HG02884 (cell line): ENCODE data around the gene WDR76.
"Not testable (repeated sequence)": the region's sequence is repeated elsewhere in the genome, so short reads cannot be mapped to it uniquely, and the experiment has no call there.

Experiments used
- ATAC-seq: cut with Tn5 transposase; IDR thresholded peaks from one replicate; pipeline ENCODE4 v1.9.1; 2021; ENCODE audit warnings: mild to moderate bottlenecking, moderate library complexity; ENCODE audit not compliant: unreplicated experiment

The WDR76 gene

GRCh38 chr15:43815064-43815463 lies 11.7 kb upstream of the WDR76 start:
- ATAC-seq: not testable (repeated sequence)

GRCh38 chr15:43821505-43821904 lies 5.3 kb upstream of the WDR76 start:
- ATAC-seq: no peak

- ATAC-seq: peak; percentile 70
Observed at GRCh38 chr15:43824302-43825246, 2.2 kb upstream of the WDR76 start, which contains the start of gene MFAP1. MFAP1 (minus strand) TSS chr15:43824690; CDS start chr15:43824569, 121 bp downstream.

- ATAC-seq: not testable (repeated sequence)
Observed at GRCh38 chr15:43825305-43825704, 1.5 kb upstream of the WDR76 start.

GRCh38 chr15:43826029-43826507 lies 734 bp upstream of the WDR76 start:
- no peak for ATAC-seq

GRCh38 chr15:43828061-43828657 lies 1.4 kb downstream of the WDR76 start:
- ATAC-seq: no peak

GRCh38 chr15:43829951-43830540 lies 3.2 kb downstream of the WDR76 start:
- ATAC-seq: not testable (repeated sequence)

GRCh38 chr15:43830691-43831275 lies 4.0 kb downstream of the WDR76 start:
- not testable (repeated sequence) for ATAC-seq

- ATAC-seq: not testable (repeated sequence)
Observed at GRCh38 chr15:43831519-43832052, 4.8 kb downstream of the WDR76 start.

- ATAC-seq: not testable (repeated sequence)
Observed at GRCh38 chr15:43832485-43832884, 5.7 kb downstream of the WDR76 start.

GRCh38 chr15:43845421-43845820 lies 18.6 kb downstream of the WDR76 start:
- ATAC-seq: no peak

- no peak for ATAC-seq
Observed at GRCh38 chr15:43851251-43851650, 24.4 kb downstream of the WDR76 start.

GRCh38 chr15:43852607-43853006 lies 25.8 kb downstream of the WDR76 start:
- ATAC-seq: no peak

GRCh38 chr15:43854801-43855200 lies 28.0 kb downstream of the WDR76 start:
- ATAC-seq: no peak

GRCh38 chr15:43859546-43859945 lies 32.7 kb downstream of the WDR76 start:
- ATAC-seq: no peak

GRCh38 chr15:43866636-43867035 lies 39.8 kb downstream of the WDR76 start:
- not testable (repeated sequence) for ATAC-seq

- no peak for ATAC-seq
Observed at GRCh38 chr15:43867096-43867495, 40.3 kb downstream of the WDR76 start.

GRCh38 chr15:43868406-43868805 lies 41.6 kb downstream of the WDR76 start:
- ATAC-seq: no peak

- ATAC-seq: no peak
Observed at GRCh38 chr15:43871835-43872234, 45.0 kb downstream of the WDR76 start.

GRCh38 chr15:43872416-43873020 lies 45.7 kb downstream of the WDR76 start:
- ATAC-seq: no peak
